NCI-H69 (cell line): ENCODE results near the gene VWA8.
"Not testable (repeated sequence)": the region's sequence is repeated elsewhere in the genome, so short reads cannot be mapped to it uniquely, and the experiment has no call there.

ENCODE experiments used
- DNase-seq: peaks from one replicate; lab custom pipeline; 2025; lab: John Stamatoyannopoulos, UW

The VWA8 gene

DNA sequence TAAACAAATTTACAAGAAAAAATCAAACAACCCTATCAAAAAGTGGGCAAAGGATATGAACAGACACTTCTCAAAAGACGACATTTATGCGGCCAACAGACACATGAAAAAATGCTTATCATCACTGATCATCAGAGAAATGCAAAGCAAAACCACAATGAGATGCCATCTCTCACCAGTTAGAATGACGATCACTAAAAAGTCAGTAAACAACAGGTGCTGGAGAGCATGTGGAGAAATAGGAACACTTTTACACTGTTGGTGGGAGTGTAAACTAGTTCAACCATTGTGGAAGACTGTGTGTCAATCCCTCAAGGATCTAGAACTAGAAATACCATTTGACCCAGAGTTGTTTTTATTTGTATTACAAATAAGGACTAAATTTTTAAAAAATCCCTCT is 215.4 kb downstream of the VWA8 start:
- DNase-seq = not testable (repeated sequence)

DNA sequence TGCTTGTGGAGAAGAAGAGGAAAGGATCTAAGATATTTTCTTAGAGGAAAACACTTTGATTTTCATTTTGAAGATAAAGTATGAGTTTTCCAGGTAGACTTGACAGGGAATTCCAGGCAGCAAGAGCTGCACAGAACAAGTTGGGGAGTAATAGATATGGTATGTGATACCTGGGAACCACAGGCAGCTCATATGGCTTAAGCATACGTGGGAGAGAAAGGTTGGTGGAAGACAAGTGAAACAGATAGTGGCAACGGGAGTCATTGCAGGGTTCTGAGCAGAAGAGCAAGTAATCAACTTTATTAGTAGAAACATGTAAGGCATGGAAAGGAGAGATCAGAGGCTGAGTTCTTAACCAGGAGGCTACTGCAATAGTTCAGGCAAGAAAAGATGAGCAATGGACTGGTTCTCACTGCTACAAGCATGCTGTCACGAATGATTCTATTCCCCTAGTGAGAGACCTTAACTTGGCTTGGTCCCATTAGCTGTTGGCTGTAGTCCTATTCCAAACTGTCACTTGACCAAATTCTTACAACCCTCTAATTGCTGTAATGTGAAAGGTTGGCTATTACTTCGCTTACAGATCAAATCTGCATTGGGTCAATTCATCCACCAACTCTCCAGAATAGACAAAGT is 217.9 kb downstream of the VWA8 start:
- DNase-seq = no peak

DNA sequence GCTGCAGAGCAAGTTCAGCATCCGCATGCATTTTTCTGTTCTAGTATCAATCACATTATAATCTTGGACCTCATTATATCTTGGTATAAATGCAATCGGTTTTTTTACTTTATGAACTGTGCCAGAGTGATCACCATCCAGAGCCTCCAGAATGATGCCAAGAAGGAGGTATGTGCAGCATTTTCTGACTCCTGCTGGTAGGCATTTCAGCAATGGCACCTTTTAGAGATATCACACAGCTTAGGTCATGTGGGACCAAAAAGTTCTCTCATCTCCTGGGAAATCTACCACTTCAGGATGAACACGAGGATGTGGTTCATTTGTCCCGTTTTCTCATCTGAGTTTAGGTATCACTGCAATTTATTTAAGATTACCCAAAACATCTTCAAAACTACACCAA is 220.4 kb downstream of the VWA8 start:
- DNase-seq = no peak

DNA sequence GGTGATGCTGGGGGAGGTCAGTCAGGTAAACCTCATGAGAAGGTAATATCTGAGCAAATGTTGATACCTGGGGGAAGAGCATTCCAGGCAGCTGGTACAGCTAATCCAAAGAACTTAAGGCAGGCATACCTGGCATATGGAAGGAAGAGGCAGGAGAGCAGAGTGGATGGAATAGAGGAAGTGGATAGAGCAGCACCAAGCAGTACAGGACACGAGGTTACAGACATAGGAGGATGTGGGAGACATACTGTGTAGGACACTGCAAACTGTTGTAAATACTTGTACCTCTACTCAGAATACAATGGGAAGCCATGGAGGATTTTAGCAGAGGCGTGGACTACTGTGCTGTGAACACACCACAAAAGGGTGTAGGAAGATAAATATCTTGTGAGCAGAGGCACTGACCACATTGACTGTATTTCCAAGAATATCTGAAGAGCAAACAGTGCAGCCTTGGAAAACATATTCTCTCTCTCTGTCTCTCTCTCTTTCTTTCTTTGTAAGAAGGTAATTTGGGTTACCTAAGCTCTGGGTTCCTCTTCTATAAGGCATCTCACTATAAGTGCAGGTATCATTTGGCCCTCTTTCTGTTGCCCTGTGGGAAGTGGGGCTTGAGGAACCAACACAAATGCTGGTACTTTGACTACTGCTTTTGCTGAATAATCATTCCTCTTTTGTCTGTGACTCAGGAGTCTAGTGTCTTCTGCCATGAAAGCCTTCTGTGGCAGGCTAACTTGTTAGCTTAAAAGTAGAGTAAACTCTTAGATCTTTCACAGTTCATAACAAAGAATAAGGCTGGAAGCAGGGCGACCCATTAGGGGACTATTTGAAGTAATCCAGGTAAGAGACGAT is 238.0 kb downstream of the VWA8 start:
- DNase-seq = no peak

DNA sequence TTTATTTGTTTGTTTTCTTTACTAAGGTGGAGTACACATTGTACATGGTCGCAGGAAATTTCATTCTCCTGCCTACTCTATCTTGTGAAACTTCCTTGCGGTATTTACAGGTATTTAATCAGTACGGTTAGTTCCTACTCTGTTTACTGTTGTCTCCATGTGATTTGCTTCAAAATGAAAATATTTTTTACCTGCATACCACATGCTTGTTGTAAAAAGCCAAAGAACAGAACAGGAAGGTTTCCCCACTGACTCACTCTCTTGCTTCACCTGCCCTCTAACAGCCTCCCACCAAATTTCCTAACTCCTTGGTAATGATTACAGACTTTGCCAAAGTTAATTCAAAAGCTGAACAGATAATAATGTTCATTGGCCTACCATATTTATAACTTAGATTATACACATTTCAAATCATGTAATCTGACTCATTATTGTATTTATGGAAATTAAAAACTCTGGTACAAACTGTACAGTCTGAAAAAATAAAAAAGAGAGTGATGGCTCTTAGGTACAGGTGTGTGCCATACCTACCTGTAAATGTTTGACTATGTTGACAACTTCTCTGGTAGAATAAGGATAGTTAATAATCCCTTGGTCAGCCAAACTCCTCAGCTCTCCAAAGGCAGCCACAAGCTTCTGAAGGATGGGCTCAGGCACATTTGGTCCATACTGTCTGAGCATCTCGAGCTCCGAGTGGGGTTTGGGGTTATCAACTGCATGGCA is 239.9 kb downstream of the VWA8 start:
- DNase-seq = no peak

DNA sequence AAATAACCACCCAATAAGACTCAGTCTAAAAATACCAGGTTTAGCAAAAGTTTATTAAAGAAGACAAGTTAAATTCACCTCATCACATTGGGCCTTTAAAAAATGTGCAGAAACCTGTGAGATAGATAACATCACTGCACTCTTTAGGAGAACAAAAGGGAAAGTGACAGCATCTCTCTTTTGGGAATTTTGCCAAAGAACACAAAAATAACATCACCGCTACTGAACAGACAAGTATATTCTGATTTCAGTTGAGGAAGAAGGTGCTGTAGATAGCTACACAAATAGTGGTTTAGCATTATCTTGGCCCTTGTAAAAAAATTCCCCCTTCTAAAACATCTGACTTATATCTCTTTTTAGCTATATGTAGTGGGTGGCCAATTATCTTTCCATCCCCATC is 244.7 kb downstream of the VWA8 start:
- peak; percentile 16 for DNase-seq

DNA sequence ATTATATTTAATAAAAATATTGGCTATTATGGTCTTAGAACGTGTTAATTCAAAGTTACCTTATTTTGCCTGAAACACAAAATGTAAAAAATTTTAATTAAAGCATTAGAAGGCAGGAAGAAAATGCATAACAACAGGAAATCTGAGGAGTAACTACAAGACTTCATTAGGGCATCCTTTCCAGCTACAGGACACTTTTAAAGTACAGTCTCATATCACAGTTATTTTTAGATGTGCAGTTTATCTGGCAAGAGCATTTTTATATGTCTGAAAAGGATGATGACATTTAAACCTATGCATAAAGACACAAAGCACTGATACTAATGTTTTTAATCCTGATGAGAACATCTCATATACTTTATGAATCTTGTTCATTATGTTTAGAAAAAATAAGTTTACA is 247.5 kb downstream of the VWA8 start:
- no peak for DNase-seq

DNA sequence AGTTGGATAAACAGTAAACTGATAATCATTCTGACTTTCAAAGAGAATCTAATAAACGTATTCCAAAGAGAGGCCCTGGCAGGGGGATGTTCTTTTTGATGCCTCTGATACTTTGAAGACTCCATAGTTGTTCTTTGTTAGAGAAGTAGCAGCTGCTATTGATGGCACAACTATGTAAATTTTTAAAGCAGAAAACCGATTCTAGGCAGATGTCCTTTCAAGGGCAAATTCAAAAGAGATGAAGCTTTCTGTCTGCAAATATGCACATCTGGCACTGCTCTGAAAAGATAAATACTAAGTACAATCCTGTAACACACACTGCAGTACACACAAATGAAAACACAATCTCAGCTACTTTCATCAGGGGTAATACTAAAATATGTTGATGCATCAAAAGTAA is 250.1 kb downstream of the VWA8 start:
- DNase-seq = no peak

DNA sequence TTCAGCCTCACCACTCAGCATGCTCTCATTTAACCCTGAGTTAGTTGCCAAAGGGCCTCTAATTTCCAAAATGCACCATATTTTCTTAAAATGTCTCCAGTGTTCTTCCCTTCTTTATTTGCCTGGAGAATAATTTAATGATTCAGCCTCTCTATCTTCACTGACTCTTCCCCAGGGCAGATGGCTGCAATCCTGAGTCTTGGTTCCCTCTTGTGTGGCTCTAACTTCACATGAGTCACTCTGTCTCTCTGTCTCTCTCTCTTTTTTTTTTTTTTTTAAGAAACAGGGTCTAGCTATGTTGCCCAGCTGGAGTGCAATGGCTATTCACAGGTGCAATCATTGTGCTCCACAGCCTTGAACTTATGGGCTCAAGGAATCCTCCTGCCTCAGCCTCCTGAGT is 251.4 kb downstream of the VWA8 start:
- no peak for DNase-seq

DNA sequence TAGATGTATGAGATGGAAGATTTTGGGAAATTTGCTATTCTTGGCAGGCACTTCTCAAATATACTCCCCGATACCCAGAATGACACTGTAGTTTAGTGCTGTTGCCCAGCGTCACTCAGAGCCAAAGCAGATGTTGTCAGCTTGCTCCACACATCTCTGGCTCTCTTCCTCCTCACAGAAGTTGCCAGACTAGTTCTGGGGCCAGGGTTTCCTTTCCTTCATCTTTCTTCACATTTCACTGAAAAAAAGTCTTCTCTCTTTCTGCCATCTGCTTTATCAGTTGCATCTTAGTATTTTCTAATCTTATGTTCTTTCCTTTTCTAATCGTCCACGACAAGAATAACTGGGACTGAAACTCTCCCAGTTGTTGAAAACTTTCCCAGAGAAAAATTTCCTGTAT is 252.2 kb downstream of the VWA8 start:
- no peak for DNase-seq

DNA sequence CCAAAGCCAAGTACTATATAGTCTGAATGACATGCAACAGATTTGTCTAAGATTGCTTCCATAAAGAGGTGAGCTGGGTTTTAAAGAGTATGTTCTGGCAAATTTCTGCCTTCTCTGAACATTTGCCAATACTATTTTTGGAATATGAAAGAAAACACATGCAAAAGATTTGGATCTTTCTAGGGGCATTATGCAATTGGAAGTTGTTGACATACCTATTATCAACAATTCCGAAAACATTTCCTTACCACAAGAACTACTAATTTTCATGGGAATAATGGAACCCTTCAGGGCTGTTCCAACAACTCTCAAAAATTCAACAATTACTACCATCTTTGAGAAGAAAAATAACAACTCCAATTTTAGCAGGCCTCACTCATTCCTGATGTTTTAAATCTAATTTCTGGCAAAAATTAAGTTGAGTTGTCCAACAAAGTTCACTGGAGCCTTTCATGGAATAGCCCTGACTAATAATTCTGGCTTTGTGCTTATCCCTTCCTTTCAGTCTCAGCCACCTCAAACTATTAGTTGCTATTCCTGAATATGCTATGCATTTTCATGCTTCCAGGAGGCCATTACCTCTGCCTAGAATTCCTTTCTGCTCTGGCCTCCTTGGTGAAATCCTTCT is 253.6 kb downstream of the VWA8 start:
- no peak for DNase-seq

DNA sequence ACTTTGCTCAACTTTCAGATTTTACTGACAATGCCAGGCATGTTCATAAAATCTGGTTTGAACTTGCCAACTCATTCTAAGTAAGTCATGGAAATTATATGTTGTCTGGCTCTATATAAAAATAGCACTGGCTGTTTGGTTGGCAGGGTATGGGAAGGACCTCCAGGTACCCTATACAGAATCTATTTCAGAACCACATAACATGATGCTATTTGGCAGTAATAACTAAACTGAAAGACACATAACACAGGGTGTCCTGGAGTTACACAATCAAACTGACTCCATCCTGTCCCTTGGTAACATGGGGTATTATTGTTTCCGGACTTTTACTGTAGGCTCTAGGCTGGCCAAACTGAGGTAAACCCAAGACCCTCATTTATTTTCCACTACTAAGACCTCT is 254.8 kb downstream of the VWA8 start:
- no peak for DNase-seq

DNA sequence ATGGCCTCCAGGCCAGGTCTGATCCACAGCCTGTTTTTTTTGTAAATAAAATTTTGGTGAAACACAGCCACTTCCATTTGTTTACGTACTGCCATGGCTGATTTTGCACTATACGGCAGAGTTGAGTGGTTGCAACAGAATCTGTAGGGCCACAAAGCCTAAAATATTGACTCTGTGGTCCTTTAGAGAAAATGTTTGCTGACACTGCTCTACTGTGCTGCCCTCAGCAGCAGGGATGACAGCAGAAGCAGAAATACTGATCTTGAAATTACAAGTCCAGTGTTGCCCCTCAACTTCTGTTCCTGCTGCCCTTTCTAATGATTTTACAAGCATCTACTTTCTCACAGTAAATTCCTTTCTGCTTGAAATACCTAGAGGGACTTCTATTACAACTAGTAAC is 258.4 kb downstream of the VWA8 start:
- no peak for DNase-seq

DNA sequence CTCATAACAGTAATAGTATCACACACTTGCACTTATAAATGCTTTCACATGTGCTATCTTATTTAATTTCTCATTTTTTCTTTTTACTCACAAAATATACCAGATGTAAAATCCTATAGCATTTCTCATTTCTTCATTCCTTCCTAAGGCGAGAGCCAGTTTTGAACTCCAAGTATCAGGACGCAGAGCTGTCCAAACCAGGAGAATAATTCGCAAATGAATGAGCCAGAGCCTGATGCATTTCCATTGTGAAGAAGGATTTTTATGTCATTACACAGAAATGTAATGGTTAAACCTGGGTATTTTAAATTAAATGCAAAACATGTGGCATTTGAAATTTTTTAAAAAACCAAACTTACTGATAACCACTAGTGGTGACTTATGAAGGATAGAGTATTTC is 259.2 kb downstream of the VWA8 start:
- no peak for DNase-seq

DNA sequence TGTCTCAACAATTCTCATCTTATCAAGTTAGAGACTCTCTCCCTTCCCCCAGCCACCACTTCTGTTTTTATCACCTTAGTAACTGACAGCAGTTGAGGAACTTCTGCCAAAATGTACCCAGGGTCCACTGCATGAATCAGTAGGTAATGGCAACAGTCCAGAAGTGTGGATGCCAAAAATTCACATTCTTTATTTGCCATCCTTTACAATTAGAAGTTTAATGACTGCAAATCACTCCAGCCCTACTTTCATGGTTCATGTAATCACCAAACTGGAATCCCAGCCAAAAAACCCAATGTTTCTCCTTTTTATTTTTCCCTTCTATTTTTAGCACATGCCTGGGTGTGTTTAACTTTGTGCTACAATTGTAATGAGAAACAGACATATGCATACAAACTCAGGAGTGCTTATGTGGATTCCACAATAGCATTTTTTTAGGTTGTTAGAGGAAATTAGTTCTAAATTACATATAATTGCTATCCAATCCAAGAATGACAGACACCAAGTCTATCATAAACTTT is 260.1 kb downstream of the VWA8 start:
- DNase-seq = peak; percentile 94

DNA sequence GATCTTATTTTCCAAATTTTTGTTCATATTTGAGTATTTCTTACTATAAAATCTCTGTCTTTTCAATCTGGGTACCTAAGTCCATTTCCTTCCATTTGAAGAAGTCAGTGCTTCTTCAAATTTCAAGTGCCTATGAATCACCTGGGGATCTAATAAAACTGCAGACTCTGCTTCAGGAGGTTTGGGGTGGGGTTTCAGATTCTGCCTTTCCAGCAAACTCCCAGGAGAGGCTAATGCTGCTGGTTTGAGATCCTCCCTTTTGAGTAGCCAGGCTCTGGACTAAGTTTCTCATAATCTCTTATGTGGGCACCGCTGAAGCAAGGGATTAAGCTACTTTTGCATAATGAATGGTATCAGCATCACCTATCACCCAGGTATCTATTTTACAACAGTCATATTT is 261.1 kb downstream of the VWA8 start:
- DNase-seq = peak; percentile 84

DNA sequence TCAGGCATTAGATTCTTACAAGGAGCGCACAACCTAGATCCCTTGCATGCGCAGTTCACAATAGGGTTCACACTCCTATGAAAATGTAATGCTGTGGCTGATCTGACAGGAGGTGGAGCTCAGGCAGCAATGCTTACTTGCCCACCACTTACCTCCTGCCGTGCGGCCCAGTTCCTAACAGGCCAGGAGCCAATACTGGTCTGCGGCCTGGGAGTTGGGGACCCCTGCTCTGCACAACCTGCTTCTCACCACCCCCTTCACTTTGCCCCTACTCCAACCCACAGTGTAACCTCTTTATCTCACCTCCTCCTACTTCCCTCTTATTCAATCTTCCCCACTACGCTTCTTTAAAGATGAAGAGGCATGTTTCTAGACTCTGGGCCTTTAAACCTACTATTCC is 263.3 kb downstream of the VWA8 start:
- no peak for DNase-seq

DNA sequence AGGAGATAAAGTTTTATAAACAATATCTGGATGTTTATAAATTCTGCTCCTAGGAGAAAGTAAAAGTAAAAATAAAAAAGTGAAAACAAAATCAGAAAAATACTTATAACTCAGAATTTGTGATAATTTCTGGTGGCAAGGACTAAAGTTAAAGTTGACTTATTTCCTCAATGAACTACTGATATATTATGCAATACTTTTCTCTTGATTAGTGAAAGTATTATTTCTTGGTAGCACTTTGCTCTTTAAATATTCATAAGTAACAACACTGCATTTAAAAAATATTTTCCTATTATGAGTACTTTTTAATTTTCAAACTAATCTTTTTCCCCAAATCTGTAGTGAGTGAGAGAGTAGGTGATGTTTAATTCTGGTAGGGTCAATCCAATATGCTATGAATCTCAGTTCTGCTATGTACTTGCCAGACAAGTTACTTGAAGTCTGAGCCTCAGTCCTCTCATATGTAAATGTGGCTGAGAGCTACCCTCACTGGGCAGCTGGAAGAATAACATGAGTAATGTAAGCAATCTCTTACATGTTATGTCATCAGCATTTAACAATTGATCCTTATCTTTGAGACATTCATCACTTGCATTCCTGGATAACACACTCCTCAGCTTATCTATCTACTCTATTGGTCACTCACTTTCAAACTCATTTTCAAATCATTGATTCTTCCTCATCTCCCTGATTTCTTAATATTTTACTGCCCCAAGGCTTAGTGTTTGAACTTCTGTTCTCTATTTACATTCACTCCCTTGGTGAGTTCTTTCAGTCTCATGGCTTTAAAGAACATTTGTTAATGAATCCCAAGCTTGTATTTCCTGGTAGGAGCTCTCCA is 264.5 kb downstream of the VWA8 start:
- DNase-seq = peak; percentile 72

DNA sequence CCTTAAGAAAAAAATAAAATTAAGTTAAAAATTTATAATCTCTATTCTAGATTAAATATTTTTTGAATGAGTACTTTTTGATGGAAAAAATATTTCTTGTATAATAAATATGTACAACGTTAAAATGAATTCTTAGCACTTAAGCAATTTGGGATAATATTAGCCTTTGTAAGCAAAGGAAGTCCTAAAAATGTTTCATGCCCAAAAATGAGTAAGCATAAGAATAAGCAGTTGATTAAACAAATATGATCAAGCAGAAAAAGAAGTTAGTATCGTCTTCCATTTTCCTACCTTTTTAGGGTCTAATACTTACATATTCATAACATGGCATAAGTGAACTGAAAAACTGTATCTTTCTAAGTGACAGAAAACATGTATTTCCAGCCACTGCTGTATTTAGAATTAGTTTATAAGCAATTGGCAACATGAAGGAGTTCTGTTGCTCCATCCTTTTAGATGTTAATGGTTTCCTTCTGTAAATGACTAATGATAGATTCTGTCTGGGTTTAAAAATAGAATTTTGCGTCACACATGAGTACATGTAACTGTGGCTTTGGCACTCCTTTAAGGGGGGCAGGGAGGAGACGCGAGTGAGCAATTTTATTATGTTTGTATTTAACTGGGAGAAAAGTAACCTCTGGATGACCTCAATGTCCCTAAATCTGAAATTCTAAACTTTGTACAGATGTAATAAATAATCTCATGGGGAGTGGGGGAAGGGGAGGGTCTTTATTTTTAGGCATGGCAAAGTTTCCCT is 266.2 kb downstream of the VWA8 start:
- peak; percentile 86 for DNase-seq

DNA sequence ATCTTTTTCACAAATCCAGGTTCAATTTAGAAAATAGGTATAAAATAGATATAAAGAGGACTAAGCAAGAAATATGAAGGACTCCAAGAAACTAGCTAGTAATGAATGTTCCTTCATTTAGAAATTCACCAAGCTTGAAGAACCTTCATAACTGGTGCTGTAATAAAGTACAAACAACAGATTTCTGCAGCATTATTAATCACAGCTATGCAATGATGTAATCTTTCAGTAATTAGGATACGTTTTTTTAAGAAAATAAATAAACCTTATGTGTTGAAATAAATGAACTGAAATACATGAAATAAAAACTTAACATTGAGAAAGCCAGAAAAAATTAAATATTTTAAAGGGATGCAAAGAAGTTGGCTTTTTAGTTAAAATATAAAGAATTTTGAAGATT is 267.5 kb downstream of the VWA8 start:
- peak; percentile 21 for DNase-seq

DNA sequence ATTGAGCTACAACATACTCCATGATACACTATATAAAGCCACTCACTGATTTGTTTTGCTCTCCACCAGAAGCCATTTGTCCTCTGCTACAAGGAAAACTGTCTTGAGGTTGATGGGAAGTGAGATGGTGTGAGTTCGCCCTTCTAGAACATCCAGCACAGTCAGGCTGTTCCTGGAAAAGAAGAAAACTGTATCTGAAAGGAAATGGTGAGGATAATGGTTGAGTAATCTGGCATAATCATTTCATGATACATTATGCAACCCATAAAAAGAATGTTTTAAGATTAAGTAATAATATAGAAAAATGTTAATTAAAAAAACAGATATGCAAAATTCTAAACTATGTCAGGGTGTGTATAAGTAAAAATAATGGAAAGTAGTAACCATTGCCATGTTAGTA is 269.6 kb downstream of the VWA8 start:
- DNase-seq = no peak
